K562 (cell line): ENCODE measurements around the gene PPRC1. TPM values are rescaled to one million over a fixed set of nuclear protein-coding genes. Genes with fewer than 3 reads are reported as not detected.

ENCODE experiments used
- ARID2 ChIP-seq: fragments of 450-650 bp; IDR thresholded peaks from 2 replicates; pipeline ENCODE4 v1.6.1; 2017; ENCODE audit warnings: antibody characterized with exemption, mild to moderate bottlenecking
- BACH1 ChIP-seq: fragments of 200-800 bp; sonication (Bioruptor generic); IDR thresholded peaks from 2 replicates; pipeline ENCODE4 v1.6.1; 2016; ENCODE audit warnings: missing genetic modification characterization, missing compliant biosample characterization
- E4F1 ChIP-seq: fragments of 250-450 bp; sonication (Bioruptor Pico); IDR thresholded peaks from 2 replicates; pipeline ENCODE4 v1.5.0; 2021; ENCODE audit warnings: mild to moderate bottlenecking, borderline replicate concordance
- EP400 ChIP-seq: fragments of 450-650 bp; IDR thresholded peaks from 2 replicates; pipeline ENCODE4 v1.6.1; 2017; ENCODE audit warnings: antibody characterized with exemption, mild to moderate bottlenecking, moderate library complexity
- ETV6 ChIP-seq, 3 experiments: fragments of 150-350 bp in 1 of 3; sonication (generic) in 1 of 3; formaldehyde crosslinking in 1 of 3; IDR thresholded peaks; 2 replicates each; pipeline versions ENCODE4 v1.6.1 to v1.8.0; 2014 to 2022; ENCODE audit warnings: borderline replicate concordance in 2 of 3, low read depth in 2 of 3, antibody characterized with exemption in 1 of 3, low read length in 1 of 3, mild to moderate bottlenecking in 1 of 3, missing genetic modification reagents in 1 of 3
- FOXP4 ChIP-seq: sonication (generic); formaldehyde crosslinking; IDR thresholded peaks from 2 replicates; pipeline ENCODE4 v1.8.0; 2022; ENCODE audit warnings: mild to moderate bottlenecking, missing genetic modification reagents, borderline replicate concordance
- ID3 ChIP-seq, 2 experiments: fragments of 250-450 bp in 1 of 2; fragments of 450-650 bp in 1 of 2; sonication (Bioruptor Pico) in 1 of 2; IDR thresholded peaks; 2 replicates each; pipeline versions ENCODE4 v1.6.1 to v1.8.0; 2016 to 2021; ENCODE audit warnings: mild to moderate bottlenecking in 2 of 2, moderate library complexity in 2 of 2, missing compliant biosample characterization in 1 of 2, missing genetic modification characterization in 1 of 2
- NR2C1 ChIP-seq, 2 experiments: fragments of 450-650 bp; IDR thresholded peaks; 2 replicates each; pipeline ENCODE4 v1.6.1; 2017; ENCODE audit warnings: mild to moderate bottlenecking in 2 of 2, antibody characterized with exemption in 1 of 2, inconsistent platforms in 1 of 2, missing compliant biosample characterization in 1 of 2, missing genetic modification characterization in 1 of 2
- POLR2H ChIP-seq: IDR thresholded peaks from 2 replicates; pipeline ENCODE4 v1.6.1; 2016; ENCODE audit warnings: missing genetic modification characterization, low read depth, mild to moderate bottlenecking, control low read depth, missing compliant biosample characterization, moderate library complexity
- SIN3A ChIP-seq, 2 experiments: fragments of 150-350 bp in 1 of 2; IDR thresholded peaks; 2 replicates each; pipeline ENCODE4 v1.6.1; 2011 to 2016; ENCODE audit warnings: borderline replicate concordance in 2 of 2, low read depth in 2 of 2, low read length in 2 of 2, mild to moderate bottlenecking in 2 of 2, moderate library complexity in 2 of 2; ENCODE audit not compliant: control insufficient read depth in 1 of 2
- SP1 ChIP-seq: sonication (generic); formaldehyde crosslinking; IDR thresholded peaks from 2 replicates; pipeline ENCODE4 v1.8.1; 2022; ENCODE audit warnings: mild to moderate bottlenecking, missing genetic modification reagents
- TAF1 ChIP-seq: IDR thresholded peaks from 2 replicates; pipeline ENCODE4 v1.6.1; 2011; ENCODE audit warnings: mild to moderate bottlenecking, low read length, moderate library complexity; ENCODE audit not compliant: insufficient read depth, control insufficient read depth, severe bottlenecking; ENCODE audit errors: extremely low read depth
- ZMIZ1 ChIP-seq, 2 experiments: fragments of 150-350 bp in 1 of 2; IDR thresholded peaks; 2 replicates each; pipeline ENCODE4 v1.6.1; 2012 to 2016; ENCODE audit warnings: low read depth in 2 of 2, low read length in 2 of 2, mild to moderate bottlenecking in 1 of 2, moderate library complexity in 1 of 2
- polyA plus RNA-seq, 8 experiments: library from polyadenylated mRNA; depleted of rRNA in 4 of 8; stranded (reverse) in 5 of 8; unstranded in 3 of 8; fragments of >200 nt; fragmentation: Nextera tagmentation in 2 of 8; fragmentation: Illumina TruSeq in 1 of 8; extraction: Ambion mirVana in 2 of 8; extraction: Trizol in 1 of 8; gene quantifications; 2 replicates each; pipeline versions ENCODE4 v1.2.1 to v1.2.3, GENCODE V29; 2011 to 2014; ENCODE audit warnings: inconsistent platforms in 1 of 8, missing spikeins in 1 of 8
- total RNA-seq, 7 experiments: library from RNA; depleted of rRNA in 6 of 7; stranded (reverse); fragments of >200 nt in 6 of 7; fragmentation: Illumina TruSeq in 2 of 7; extraction: Trizol in 2 of 7; gene quantifications; 2 replicates each; pipeline versions ENCODE4 v1.2.1 to v1.2.3, GENCODE V29; 2011 to 2021; ENCODE audit warnings: low replicate concordance in 1 of 7

The PPRC1 gene
- total and polyA plus RNA-seq, 9 of the 15 experiments (the other 6 are each of a cell fraction or from before 2014, with no cell fraction given), result 8.5 to 47.1 (median 16.2) TPM

GRCh38 chr10:102132563-102133372 is at the start of gene PPRC1 (continued):
- TF ChIP-seq ZMIZ1 (IDR thresholded peaks at IDR 0.05; ENCODE audit: low read depth in 2 of 2, low read length in 2 of 2), result 0 out of 4 replicates have a peak, but pooled peaks have one; percentile 26 to 41
- TF ChIP-seq BACH1 (tag), result peak; percentile 85; the same call in 1 of the 2 replicates
- peak; percentile 67; the same call in 1 of the 2 replicates for TF ChIP-seq ARID2
- 0 out of 2 replicates have a peak, but pooled peaks have one; percentile 16 for TF ChIP-seq FOXP4 (CRISPR knock-in tag)
- TF ChIP-seq SIN3A (IDR thresholded peaks at IDR 0.05; ENCODE audit: borderline replicate concordance in 2 of 2, control insufficient read depth in 1 of 2, low read depth in 2 of 2, low read length in 2 of 2), result peak in 1 of 2 experiments; percentile 12; a peak in 1 of 4 replicates
- no peak for TF ChIP-seq ID3 (CRISPR knock-in tag; IDR thresholded peaks at IDR 0.05)
- peak; percentile 75 for TF ChIP-seq ID3 (tag; IDR thresholded peaks at IDR 0.05)
- peak; percentile 95; the same call in 1 of the 2 replicates for TF ChIP-seq EP400
- TF ChIP-seq NR2C1 (IDR thresholded peaks at IDR 0.05), result peak; percentile 93
- TF ChIP-seq NR2C1 (tag; IDR thresholded peaks at IDR 0.05), result peak; percentile 98
- TF ChIP-seq E4F1 (CRISPR knock-in tag), result peak; percentile 61; the same call in 1 of the 2 replicates
- peak; percentile 84 for TF ChIP-seq TAF1
- TF ChIP-seq SP1 (CRISPR knock-in tag), result peak; percentile 71; the same call in 1 of the 2 replicates
- TF ChIP-seq ETV6 (IDR thresholded peaks at IDR 0.05; ENCODE audit: borderline replicate concordance in 1 of 2, low read depth in 2 of 2, low read length in 1 of 2), result no peak
- TF ChIP-seq ETV6 (CRISPR knock-in tag; IDR thresholded peaks at IDR 0.05; ENCODE audit: borderline replicate concordance), result no peak
- TF ChIP-seq POLR2H (tag), result no peak; the same call in 1 of the 2 replicates
